GM23338 (cell line): ENCODE data around the gene MTHFD2L. TPM values are rescaled to one million over a fixed set of nuclear protein-coding genes. Genes with fewer than 3 reads are reported as not detected.

Experiments
- ATAC-seq: fragments of 200-7000 bp; cut with Tn5 transposase; 3 replicates; pipeline ENCODE4 v1.9.1; 2020
- DNase-seq: peaks from one replicate; pipeline ENCODE4 v3.0.0-alpha.2; 2015; ENCODE audit warnings: low spot score
- H2AFZ ChIP-seq: fragments of 200-600 bp; sonication (generic); 2 replicates; pipeline ENCODE4 v1.8.0; 2016; ENCODE audit warnings: antibody characterized with exemption, mild to moderate bottlenecking, moderate library complexity
- H3F3A ChIP-seq: fragments of 200-600 bp; sonication (generic); replicated peaks from 2 replicates; pipeline ENCODE4 v1.8.0; 2017; ENCODE audit warnings: antibody characterized with exemption, mixed run types, low read depth
- H3K27ac ChIP-seq: fragments of 200-600 bp; sonication (generic); 2 replicates; pipeline ENCODE4 v1.6.1; 2016; ENCODE audit warnings: low read depth
- H3K27me3 ChIP-seq: fragments of 200-600 bp; sonication (generic); 2 replicates; pipeline ENCODE4 v1.8.0; 2016; ENCODE audit warnings: mild to moderate bottlenecking, mixed run types, moderate library complexity; ENCODE audit not compliant: insufficient read depth
- H3K36me3 ChIP-seq: fragments of 200-600 bp; sonication (generic); 2 replicates; pipeline ENCODE4 v1.8.0; 2016; ENCODE audit warnings: mild to moderate bottlenecking; ENCODE audit not compliant: insufficient read depth
- H3K4me1 ChIP-seq: fragments of 200-600 bp; sonication (generic); 2 replicates; pipeline ENCODE4 v1.8.0; 2016; ENCODE audit warnings: mild to moderate bottlenecking, moderate library complexity; ENCODE audit not compliant: insufficient read depth
- H3K4me2 ChIP-seq: fragments of 200-600 bp; sonication (generic); 2 replicates; pipeline ENCODE4 v1.7.1; 2017; ENCODE audit warnings: mixed run types
- H3K4me3 ChIP-seq: fragments of 200-600 bp; sonication (generic); 2 replicates; pipeline ENCODE4 v1.6.1; 2016; ENCODE audit warnings: mixed run types
- H3K79me2 ChIP-seq: fragments of 200-600 bp; sonication (generic); replicated peaks from 2 replicates; pipeline ENCODE4 v1.8.0; 2017; ENCODE audit warnings: mild to moderate bottlenecking; ENCODE audit not compliant: insufficient read depth
- H3K9me2 ChIP-seq: fragments of 200-600 bp; sonication (generic); 2 replicates; pipeline ENCODE4 v1.8.0; 2017; ENCODE audit not compliant: insufficient read depth
- H4K20me1 ChIP-seq: fragments of 200-600 bp; sonication (generic); replicated peaks from 2 replicates; pipeline ENCODE4 v1.8.0; 2017; ENCODE audit warnings: mild to moderate bottlenecking; ENCODE audit not compliant: insufficient read depth
- H3K27ac Mint-ChIP-seq: 2 replicates; pipeline ENCODE4 v1.8.0; 2020; ENCODE audit warnings: inconsistent platforms, mild to moderate bottlenecking, moderate library complexity, mixed read lengths
- H3K27me3 Mint-ChIP-seq: 3 replicates; pipeline ENCODE4 v1.8.0; 2022; ENCODE audit warnings: low read depth, mild to moderate bottlenecking, moderate library complexity, mixed read lengths, inconsistent platforms; ENCODE audit not compliant: insufficient read depth, poor library complexity
- H3K36me3 Mint-ChIP-seq: 3 replicates; pipeline ENCODE4 v1.8.0; 2021; ENCODE audit warnings: low read depth, mild to moderate bottlenecking, inconsistent platforms, moderate library complexity, mixed read lengths
- H3K4me1 Mint-ChIP-seq: 3 replicates; pipeline ENCODE4 v1.8.0; 2020; ENCODE audit warnings: mild to moderate bottlenecking, inconsistent platforms, mixed read lengths
- H3K4me3 Mint-ChIP-seq: 3 replicates; pipeline ENCODE4 v1.8.0; 2021; ENCODE audit warnings: moderate library complexity, mild to moderate bottlenecking, inconsistent platforms, mixed read lengths
- H3K9me3 Mint-ChIP-seq: 3 replicates; pipeline ENCODE4 v1.8.0; 2020; ENCODE audit warnings: moderate library complexity, mild to moderate bottlenecking, inconsistent platforms, mixed read lengths
- EZH2 ChIP-seq: fragments of 200-600 bp; sonication (generic); IDR thresholded peaks from one replicate; pipeline ENCODE4 v1.8.0; 2017; ENCODE audit warnings: antibody characterized with exemption, mild to moderate bottlenecking, low read depth; ENCODE audit not compliant: unreplicated experiment
- EZH2phosphoT487 ChIP-seq: fragments of 200-600 bp; sonication (generic); IDR thresholded peaks from one replicate; pipeline ENCODE4 v1.8.1; 2018; ENCODE audit warnings: antibody characterized with exemption; ENCODE audit not compliant: unreplicated experiment
- JUNB ChIP-seq: IDR thresholded peaks from one replicate; pipeline ENCODE4 v1.6.1; 2016; ENCODE audit warnings: antibody characterized with exemption; ENCODE audit not compliant: unreplicated experiment
- POLR2AphosphoS5 ChIP-seq: IDR thresholded peaks from 2 replicates; pipeline ENCODE4 v1.6.1; 2016; ENCODE audit warnings: antibody characterized with exemption, low read depth
- ZNF114 ChIP-seq: fragments of 250-450 bp; sonication (Bioruptor Pico); IDR thresholded peaks from 2 replicates; pipeline ENCODE4 v1.5.0; 2020; ENCODE audit warnings: mild to moderate bottlenecking, moderate library complexity
- polyA plus RNA-seq: library from polyadenylated mRNA; unstranded; fragments of >200 nt; fragmentation: Nextera tagmentation; extraction: Ambion mirVana; gene quantifications from 2 replicates; pipeline ENCODE4 v1.2.1, GENCODE V29; 2016
- total RNA-seq: library from RNA; depleted of rRNA; stranded (reverse); fragments of >200 nt; shearing (Covaris generic); gene quantifications from 2 replicates; pipeline ENCODE4 v1.2.3, GENCODE V29; 2014
- TF ChIP-seq, protein P1 (sequence below): fragments of 250-450 bp; sonication (Bioruptor Pico); IDR thresholded peaks from 2 replicates; pipeline ENCODE4 v1.5.0; 2020; ENCODE audit warnings: mild to moderate bottlenecking, moderate library complexity
- TF ChIP-seq, protein P2 (sequence below): IDR thresholded peaks from one replicate; pipeline ENCODE4 v1.6.1; 2018; ENCODE audit warnings: antibody characterized with exemption; ENCODE audit not compliant: unreplicated experiment
- TF ChIP-seq, protein P3 (sequence below), 2 experiments: fragments of 200-600 bp in 1 of 2; sonication (generic) in 1 of 2; conservative IDR thresholded peaks; 2 replicates each; pipeline versions ENCODE4 v1.5.1 to v1.6.1; 2016 to 2017; ENCODE audit warnings: antibody characterized with exemption in 2 of 2, low read depth in 2 of 2, mild to moderate bottlenecking in 2 of 2, moderate library complexity in 1 of 2

The MTHFD2L gene
- total and polyA plus RNA-seq, 2 experiments from 2014 or later = 24.4 to 35.7 TPM

DNA sequence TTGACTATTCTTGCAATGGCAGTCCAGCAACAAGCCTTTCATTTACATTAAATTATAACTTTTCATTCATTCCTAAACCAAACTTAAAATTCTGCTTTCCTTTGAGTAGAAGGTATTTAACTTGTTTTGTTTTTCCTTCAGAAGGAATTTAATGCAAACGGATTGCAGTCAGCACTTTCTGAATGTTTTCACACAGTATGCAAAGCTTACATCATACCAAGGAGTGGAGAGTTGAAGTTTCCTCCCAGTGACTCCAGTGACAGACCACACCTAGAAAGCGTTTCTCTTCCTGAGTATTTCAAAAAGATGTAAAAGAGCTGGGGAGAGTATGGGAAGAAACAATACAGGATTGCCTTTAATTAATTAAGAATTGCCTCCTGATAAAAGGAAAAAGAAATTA, 158.5 kb downstream of the MTHFD2L start (continued):
- TF ChIP-seq, protein P1, sequence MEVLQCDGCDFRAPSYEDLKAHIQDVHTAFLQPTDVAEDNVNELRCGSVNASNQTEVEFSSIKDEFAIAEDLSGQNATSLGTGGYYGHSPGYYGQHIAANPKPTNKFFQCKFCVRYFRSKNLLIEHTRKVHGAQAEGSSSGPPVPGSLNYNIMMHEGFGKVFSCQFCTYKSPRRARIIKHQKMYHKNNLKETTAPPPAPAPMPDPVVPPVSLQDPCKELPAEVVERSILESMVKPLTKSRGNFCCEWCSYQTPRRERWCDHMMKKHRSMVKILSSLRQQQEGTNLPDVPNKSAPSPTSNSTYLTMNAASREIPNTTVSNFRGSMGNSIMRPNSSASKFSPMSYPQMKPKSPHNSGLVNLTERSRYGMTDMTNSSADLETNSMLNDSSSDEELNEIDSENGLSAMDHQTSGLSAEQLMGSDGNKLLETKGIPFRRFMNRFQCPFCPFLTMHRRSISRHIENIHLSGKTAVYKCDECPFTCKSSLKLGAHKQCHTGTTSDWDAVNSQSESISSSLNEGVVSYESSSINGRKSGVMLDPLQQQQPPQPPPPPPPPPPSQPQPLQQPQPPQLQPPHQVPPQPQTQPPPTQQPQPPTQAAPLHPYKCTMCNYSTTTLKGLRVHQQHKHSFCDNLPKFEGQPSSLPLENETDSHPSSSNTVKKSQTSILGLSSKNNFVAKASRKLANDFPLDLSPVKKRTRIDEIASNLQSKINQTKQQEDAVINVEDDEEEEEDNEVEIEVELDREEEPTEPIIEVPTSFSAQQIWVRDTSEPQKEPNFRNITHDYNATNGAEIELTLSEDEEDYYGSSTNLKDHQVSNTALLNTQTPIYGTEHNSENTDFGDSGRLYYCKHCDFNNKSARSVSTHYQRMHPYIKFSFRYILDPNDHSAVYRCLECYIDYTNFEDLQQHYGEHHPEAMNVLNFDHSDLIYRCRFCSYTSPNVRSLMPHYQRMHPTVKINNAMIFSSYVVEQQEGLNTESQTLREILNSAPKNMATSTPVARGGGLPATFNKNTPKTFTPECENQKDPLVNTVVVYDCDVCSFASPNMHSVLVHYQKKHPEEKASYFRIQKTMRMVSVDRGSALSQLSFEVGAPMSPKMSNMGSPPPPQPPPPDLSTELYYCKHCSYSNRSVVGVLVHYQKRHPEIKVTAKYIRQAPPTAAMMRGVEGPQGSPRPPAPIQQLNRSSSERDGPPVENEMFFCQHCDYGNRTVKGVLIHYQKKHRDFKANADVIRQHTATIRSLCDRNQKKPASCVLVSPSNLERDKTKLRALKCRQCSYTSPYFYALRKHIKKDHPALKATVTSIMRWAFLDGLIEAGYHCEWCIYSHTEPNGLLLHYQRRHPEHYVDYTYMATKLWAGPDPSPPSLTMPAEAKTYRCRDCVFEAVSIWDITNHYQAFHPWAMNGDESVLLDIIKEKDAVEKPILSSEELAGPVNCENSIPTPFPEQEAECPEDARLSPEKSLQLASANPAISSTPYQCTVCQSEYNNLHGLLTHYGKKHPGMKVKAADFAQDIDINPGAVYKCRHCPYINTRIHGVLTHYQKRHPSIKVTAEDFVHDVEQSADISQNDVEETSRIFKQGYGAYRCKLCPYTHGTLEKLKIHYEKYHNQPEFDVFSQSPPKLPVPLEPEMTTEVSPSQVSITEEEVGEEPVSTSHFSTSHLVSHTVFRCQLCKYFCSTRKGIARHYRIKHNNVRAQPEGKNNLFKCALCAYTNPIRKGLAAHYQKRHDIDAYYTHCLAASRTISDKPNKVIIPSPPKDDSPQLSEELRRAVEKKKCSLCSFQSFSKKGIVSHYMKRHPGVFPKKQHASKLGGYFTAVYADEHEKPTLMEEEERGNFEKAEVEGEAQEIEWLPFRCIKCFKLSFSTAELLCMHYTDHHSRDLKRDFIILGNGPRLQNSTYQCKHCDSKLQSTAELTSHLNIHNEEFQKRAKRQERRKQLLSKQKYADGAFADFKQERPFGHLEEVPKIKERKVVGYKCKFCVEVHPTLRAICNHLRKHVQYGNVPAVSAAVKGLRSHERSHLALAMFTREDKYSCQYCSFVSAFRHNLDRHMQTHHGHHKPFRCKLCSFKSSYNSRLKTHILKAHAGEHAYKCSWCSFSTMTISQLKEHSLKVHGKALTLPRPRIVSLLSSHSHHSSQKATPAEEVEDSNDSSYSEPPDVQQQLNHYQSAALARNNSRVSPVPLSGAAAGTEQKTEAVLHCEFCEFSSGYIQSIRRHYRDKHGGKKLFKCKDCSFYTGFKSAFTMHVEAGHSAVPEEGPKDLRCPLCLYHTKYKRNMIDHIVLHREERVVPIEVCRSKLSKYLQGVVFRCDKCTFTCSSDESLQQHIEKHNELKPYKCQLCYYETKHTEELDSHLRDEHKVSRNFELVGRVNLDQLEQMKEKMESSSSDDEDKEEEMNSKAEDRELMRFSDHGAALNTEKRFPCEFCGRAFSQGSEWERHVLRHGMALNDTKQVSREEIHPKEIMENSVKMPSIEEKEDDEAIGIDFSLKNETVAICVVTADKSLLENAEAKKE (CRISPR knock-in tag) = no peak
- TF ChIP-seq JUNB = no peak
- TF ChIP-seq POLR2AphosphoS5 = no peak
- no peak for TF ChIP-seq EZH2phosphoT487

DNA sequence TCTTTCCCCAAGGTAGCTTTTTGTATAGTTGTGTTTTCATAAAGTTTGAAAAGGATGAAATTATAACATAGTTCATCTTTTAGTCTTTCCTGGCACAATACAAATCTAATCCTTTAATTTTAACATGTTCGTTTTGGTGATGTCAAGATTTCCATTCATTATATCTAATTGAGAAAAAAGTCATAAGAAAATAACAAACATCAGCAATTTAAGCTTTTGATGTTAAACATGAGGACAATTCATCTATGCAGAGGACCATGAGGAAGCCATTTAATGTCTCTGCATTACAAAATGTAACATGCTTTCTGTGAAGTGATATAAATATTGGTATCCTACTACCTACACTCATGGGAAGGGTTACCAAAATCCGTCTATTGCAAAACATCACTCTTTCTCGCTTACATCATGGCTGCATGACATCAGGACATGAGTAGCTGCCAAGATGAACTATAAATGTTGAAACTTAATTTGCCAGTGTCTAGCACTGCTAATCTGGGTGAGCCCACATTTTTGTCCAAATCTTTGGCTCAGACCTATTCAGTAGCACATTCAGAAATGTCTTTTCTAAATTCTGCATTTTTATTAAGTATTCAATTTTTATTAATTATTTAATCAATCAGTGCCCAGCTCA, 159.8 kb downstream of the MTHFD2L start:
- H3K9me2 ChIP-seq = no peaks in the 10 kb centered on the region
- Mint-ChIP-seq H3K27me3 (no peaks in the 10 kb centered on the region), H3K9me3 (no peaks in the 10 kb centered on the region), H3K4me3 (no peak overlapping the region), H3K36me3 (no peaks in the 10 kb centered on the region), H3K27ac (no peak overlapping the region), H3K4me1 (peaks cover 13% of the 10 kb centered on the region)
- H3K4me2 ChIP-seq = no peak overlapping the region
- H3K27me3 ChIP-seq = no peaks in the 10 kb centered on the region
- ATAC-seq (no peak), DNase-seq (no peak)
- H4K20me1 ChIP-seq = no peaks in the 10 kb centered on the region
- no peaks in the 10 kb centered on the region for H3K79me2 ChIP-seq
- 0 out of 2 replicates have a peak, but pooled peaks cover 10% of the 10 kb centered on the region for H3K4me1 ChIP-seq
- no peaks in the 10 kb centered on the region for H3F3A ChIP-seq
- H3K27ac ChIP-seq = no peak overlapping the region
- H2AFZ ChIP-seq = no peak overlapping the region
- H3K36me3 ChIP-seq = no peaks in the 10 kb centered on the region
- H3K4me3 ChIP-seq = no peak overlapping the region
- TF ChIP-seq EZH2phosphoT487 (no peak), JUNB (no peak), EZH2 (no peak), ZNF114 (CRISPR knock-in tag) (no peak), POLR2AphosphoS5 (no peak)
- TF ChIP-seq, protein P2, sequence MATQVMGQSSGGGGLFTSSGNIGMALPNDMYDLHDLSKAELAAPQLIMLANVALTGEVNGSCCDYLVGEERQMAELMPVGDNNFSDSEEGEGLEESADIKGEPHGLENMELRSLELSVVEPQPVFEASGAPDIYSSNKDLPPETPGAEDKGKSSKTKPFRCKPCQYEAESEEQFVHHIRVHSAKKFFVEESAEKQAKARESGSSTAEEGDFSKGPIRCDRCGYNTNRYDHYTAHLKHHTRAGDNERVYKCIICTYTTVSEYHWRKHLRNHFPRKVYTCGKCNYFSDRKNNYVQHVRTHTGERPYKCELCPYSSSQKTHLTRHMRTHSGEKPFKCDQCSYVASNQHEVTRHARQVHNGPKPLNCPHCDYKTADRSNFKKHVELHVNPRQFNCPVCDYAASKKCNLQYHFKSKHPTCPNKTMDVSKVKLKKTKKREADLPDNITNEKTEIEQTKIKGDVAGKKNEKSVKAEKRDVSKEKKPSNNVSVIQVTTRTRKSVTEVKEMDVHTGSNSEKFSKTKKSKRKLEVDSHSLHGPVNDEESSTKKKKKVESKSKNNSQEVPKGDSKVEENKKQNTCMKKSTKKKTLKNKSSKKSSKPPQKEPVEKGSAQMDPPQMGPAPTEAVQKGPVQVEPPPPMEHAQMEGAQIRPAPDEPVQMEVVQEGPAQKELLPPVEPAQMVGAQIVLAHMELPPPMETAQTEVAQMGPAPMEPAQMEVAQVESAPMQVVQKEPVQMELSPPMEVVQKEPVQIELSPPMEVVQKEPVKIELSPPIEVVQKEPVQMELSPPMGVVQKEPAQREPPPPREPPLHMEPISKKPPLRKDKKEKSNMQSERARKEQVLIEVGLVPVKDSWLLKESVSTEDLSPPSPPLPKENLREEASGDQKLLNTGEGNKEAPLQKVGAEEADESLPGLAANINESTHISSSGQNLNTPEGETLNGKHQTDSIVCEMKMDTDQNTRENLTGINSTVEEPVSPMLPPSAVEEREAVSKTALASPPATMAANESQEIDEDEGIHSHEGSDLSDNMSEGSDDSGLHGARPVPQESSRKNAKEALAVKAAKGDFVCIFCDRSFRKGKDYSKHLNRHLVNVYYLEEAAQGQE = no peak
- TF ChIP-seq, protein P3, sequence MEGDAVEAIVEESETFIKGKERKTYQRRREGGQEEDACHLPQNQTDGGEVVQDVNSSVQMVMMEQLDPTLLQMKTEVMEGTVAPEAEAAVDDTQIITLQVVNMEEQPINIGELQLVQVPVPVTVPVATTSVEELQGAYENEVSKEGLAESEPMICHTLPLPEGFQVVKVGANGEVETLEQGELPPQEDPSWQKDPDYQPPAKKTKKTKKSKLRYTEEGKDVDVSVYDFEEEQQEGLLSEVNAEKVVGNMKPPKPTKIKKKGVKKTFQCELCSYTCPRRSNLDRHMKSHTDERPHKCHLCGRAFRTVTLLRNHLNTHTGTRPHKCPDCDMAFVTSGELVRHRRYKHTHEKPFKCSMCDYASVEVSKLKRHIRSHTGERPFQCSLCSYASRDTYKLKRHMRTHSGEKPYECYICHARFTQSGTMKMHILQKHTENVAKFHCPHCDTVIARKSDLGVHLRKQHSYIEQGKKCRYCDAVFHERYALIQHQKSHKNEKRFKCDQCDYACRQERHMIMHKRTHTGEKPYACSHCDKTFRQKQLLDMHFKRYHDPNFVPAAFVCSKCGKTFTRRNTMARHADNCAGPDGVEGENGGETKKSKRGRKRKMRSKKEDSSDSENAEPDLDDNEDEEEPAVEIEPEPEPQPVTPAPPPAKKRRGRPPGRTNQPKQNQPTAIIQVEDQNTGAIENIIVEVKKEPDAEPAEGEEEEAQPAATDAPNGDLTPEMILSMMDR (conservative IDR thresholded peaks at IDR 0.05; ENCODE audit: low read depth in 2 of 2) = no peak
